GM23338 (cell line): ENCODE measurements around the gene CD74. TPM values are rescaled to one million over a fixed set of nuclear protein-coding genes. Genes with fewer than 3 reads are reported as not detected.
A peak's percentile ranks its signal among the peaks of the same experiment; 100 is the strongest.

Experiments used
- ATAC-seq: fragments of 200-7000 bp; cut with Tn5 transposase; 3 replicates; pipeline ENCODE4 v1.9.1; 2020
- DNase-seq: peaks from one replicate; pipeline ENCODE4 v3.0.0-alpha.2; 2015; ENCODE audit warnings: low spot score
- H2AFZ ChIP-seq: fragments of 200-600 bp; sonication (generic); 2 replicates; pipeline ENCODE4 v1.8.0; 2016; ENCODE audit warnings: antibody characterized with exemption, mild to moderate bottlenecking, moderate library complexity
- H3F3A ChIP-seq: fragments of 200-600 bp; sonication (generic); replicated peaks from 2 replicates; pipeline ENCODE4 v1.8.0; 2017; ENCODE audit warnings: antibody characterized with exemption, mixed run types, low read depth
- H3K27ac ChIP-seq: fragments of 200-600 bp; sonication (generic); 2 replicates; pipeline ENCODE4 v1.6.1; 2016; ENCODE audit warnings: low read depth
- H3K27me3 ChIP-seq: fragments of 200-600 bp; sonication (generic); 2 replicates; pipeline ENCODE4 v1.8.0; 2016; ENCODE audit warnings: mild to moderate bottlenecking, mixed run types, moderate library complexity; ENCODE audit not compliant: insufficient read depth
- H3K36me3 ChIP-seq: fragments of 200-600 bp; sonication (generic); 2 replicates; pipeline ENCODE4 v1.8.0; 2016; ENCODE audit warnings: mild to moderate bottlenecking; ENCODE audit not compliant: insufficient read depth
- H3K4me1 ChIP-seq: fragments of 200-600 bp; sonication (generic); 2 replicates; pipeline ENCODE4 v1.8.0; 2016; ENCODE audit warnings: mild to moderate bottlenecking, moderate library complexity; ENCODE audit not compliant: insufficient read depth
- H3K4me2 ChIP-seq: fragments of 200-600 bp; sonication (generic); 2 replicates; pipeline ENCODE4 v1.7.1; 2017; ENCODE audit warnings: mixed run types
- H3K4me3 ChIP-seq: fragments of 200-600 bp; sonication (generic); 2 replicates; pipeline ENCODE4 v1.6.1; 2016; ENCODE audit warnings: mixed run types
- H3K79me2 ChIP-seq: fragments of 200-600 bp; sonication (generic); replicated peaks from 2 replicates; pipeline ENCODE4 v1.8.0; 2017; ENCODE audit warnings: mild to moderate bottlenecking; ENCODE audit not compliant: insufficient read depth
- H3K9me2 ChIP-seq: fragments of 200-600 bp; sonication (generic); 2 replicates; pipeline ENCODE4 v1.8.0; 2017; ENCODE audit not compliant: insufficient read depth
- H4K20me1 ChIP-seq: fragments of 200-600 bp; sonication (generic); replicated peaks from 2 replicates; pipeline ENCODE4 v1.8.0; 2017; ENCODE audit warnings: mild to moderate bottlenecking; ENCODE audit not compliant: insufficient read depth
- H3K27ac Mint-ChIP-seq: 2 replicates; pipeline ENCODE4 v1.8.0; 2020; ENCODE audit warnings: inconsistent platforms, mild to moderate bottlenecking, moderate library complexity, mixed read lengths
- H3K27me3 Mint-ChIP-seq: 3 replicates; pipeline ENCODE4 v1.8.0; 2022; ENCODE audit warnings: low read depth, mild to moderate bottlenecking, moderate library complexity, mixed read lengths, inconsistent platforms; ENCODE audit not compliant: insufficient read depth, poor library complexity
- H3K36me3 Mint-ChIP-seq: 3 replicates; pipeline ENCODE4 v1.8.0; 2021; ENCODE audit warnings: low read depth, mild to moderate bottlenecking, inconsistent platforms, moderate library complexity, mixed read lengths
- H3K4me1 Mint-ChIP-seq: 3 replicates; pipeline ENCODE4 v1.8.0; 2020; ENCODE audit warnings: mild to moderate bottlenecking, inconsistent platforms, mixed read lengths
- H3K4me3 Mint-ChIP-seq: 3 replicates; pipeline ENCODE4 v1.8.0; 2021; ENCODE audit warnings: moderate library complexity, mild to moderate bottlenecking, inconsistent platforms, mixed read lengths
- H3K9me3 Mint-ChIP-seq: 3 replicates; pipeline ENCODE4 v1.8.0; 2020; ENCODE audit warnings: moderate library complexity, mild to moderate bottlenecking, inconsistent platforms, mixed read lengths
- CREB1 ChIP-seq: fragments of 250-450 bp; sonication (Bioruptor Pico); IDR thresholded peaks from 2 replicates; pipeline ENCODE4 v1.5.0; 2020; ENCODE audit warnings: low read depth, mild to moderate bottlenecking, moderate library complexity
- EZH2phosphoT487 ChIP-seq: fragments of 200-600 bp; sonication (generic); IDR thresholded peaks from one replicate; pipeline ENCODE4 v1.8.1; 2018; ENCODE audit warnings: antibody characterized with exemption; ENCODE audit not compliant: unreplicated experiment
- POLR2AphosphoS5 ChIP-seq: IDR thresholded peaks from 2 replicates; pipeline ENCODE4 v1.6.1; 2016; ENCODE audit warnings: antibody characterized with exemption, low read depth
- ZNF114 ChIP-seq: fragments of 250-450 bp; sonication (Bioruptor Pico); IDR thresholded peaks from 2 replicates; pipeline ENCODE4 v1.5.0; 2020; ENCODE audit warnings: mild to moderate bottlenecking, moderate library complexity
- polyA plus RNA-seq: library from polyadenylated mRNA; unstranded; fragments of >200 nt; fragmentation: Nextera tagmentation; extraction: Ambion mirVana; gene quantifications from 2 replicates; pipeline ENCODE4 v1.2.1, GENCODE V29; 2016
- total RNA-seq: library from RNA; depleted of rRNA; stranded (reverse); fragments of >200 nt; shearing (Covaris generic); gene quantifications from 2 replicates; pipeline ENCODE4 v1.2.3, GENCODE V29; 2014
- TF ChIP-seq, protein P1 (sequence below): IDR thresholded peaks from one replicate; pipeline ENCODE4 v1.6.1; 2018; ENCODE audit warnings: antibody characterized with exemption; ENCODE audit not compliant: unreplicated experiment

The CD74 gene
- total and polyA plus RNA-seq, 2 experiments from 2014 or later = 49.8 to 98.4 TPM

DNA sequence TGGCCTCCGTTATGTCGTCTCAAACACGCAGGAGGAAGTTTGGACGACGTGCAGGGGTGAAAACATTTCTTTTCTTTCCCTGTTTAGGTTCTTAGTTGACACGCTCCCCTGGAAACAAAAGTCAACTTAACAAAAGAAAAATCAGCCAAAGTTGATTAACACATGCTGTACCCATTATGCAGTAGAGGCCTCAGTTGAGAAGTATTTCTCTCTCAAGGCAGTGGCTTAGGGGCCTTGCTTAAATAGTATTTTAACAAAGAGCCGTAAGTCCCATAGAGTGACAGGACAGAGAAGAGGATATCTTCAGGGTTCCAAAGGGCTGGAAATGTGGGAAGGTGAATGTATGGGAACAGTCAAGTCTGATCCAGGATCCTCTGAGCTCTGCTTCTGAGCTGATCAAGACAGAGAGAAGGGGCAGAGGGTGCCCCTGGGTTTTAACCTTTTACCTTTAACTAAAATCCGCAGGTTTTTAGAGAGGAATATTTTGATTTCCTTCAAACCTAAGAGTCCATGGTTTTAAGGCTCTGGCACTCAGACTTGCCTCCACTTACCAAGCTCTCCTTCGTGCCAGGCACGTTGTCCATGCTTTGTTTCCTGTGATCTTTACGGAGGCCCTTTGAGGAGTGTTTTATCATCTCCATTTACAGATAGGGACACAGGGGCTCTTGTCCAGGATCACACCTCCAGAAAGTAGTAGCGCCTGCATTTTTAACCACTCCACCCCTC is 629 bp upstream of the CD74 start (continued):
- TF ChIP-seq ZNF114 (CRISPR knock-in tag) = no peak
- TF ChIP-seq, protein P1, sequence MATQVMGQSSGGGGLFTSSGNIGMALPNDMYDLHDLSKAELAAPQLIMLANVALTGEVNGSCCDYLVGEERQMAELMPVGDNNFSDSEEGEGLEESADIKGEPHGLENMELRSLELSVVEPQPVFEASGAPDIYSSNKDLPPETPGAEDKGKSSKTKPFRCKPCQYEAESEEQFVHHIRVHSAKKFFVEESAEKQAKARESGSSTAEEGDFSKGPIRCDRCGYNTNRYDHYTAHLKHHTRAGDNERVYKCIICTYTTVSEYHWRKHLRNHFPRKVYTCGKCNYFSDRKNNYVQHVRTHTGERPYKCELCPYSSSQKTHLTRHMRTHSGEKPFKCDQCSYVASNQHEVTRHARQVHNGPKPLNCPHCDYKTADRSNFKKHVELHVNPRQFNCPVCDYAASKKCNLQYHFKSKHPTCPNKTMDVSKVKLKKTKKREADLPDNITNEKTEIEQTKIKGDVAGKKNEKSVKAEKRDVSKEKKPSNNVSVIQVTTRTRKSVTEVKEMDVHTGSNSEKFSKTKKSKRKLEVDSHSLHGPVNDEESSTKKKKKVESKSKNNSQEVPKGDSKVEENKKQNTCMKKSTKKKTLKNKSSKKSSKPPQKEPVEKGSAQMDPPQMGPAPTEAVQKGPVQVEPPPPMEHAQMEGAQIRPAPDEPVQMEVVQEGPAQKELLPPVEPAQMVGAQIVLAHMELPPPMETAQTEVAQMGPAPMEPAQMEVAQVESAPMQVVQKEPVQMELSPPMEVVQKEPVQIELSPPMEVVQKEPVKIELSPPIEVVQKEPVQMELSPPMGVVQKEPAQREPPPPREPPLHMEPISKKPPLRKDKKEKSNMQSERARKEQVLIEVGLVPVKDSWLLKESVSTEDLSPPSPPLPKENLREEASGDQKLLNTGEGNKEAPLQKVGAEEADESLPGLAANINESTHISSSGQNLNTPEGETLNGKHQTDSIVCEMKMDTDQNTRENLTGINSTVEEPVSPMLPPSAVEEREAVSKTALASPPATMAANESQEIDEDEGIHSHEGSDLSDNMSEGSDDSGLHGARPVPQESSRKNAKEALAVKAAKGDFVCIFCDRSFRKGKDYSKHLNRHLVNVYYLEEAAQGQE = no peak

- DNase-seq (peak; percentile 70), ATAC-seq (peak; percentile 9)
- H3K4me1 ChIP-seq = peaks cover 35% of the 10 kb centered on the region
- peak overlapping the region; percentile 61 for H3K4me3 ChIP-seq
- Mint-ChIP-seq H3K9me3 (no peaks in the 10 kb centered on the region; the same call in 2 of the 3 replicates), H3K27me3 (peaks cover 7% of the 10 kb centered on the region), H3K4me1 (peaks cover 41% of the 10 kb centered on the region), H3K4me3 (peak overlapping the region; percentile 38; the same call in 1 of the 3 replicates), H3K27ac (peak overlapping the region; percentile 94), H3K36me3 (no peaks in the 10 kb centered on the region)
- no peaks in the 10 kb centered on the region for H3K9me2 ChIP-seq
- H4K20me1 ChIP-seq = no peaks in the 10 kb centered on the region
- TF ChIP-seq EZH2phosphoT487 = no peak
- peak; percentile 69 for TF ChIP-seq CREB1 (CRISPR knock-in tag)
- H3F3A ChIP-seq = peaks cover 16% of the 10 kb centered on the region; the same call in 1 of the 2 replicates
- H3K27me3 ChIP-seq = no peaks in the 10 kb centered on the region
- H3K27ac ChIP-seq = peak overlapping the region; percentile 89; the same call in 1 of the 2 replicates
- peak overlapping the region; percentile 82; the same call in 1 of the 2 replicates for H3K4me2 ChIP-seq
- H3K79me2 ChIP-seq = no peaks in the 10 kb centered on the region
- no peak overlapping the region for H2AFZ ChIP-seq
- no peaks in the 10 kb centered on the region for H3K36me3 ChIP-seq
Observed at GRCh38 chr5:150411245-150411979, 1.3 kb downstream of the CD74 start.

DNA sequence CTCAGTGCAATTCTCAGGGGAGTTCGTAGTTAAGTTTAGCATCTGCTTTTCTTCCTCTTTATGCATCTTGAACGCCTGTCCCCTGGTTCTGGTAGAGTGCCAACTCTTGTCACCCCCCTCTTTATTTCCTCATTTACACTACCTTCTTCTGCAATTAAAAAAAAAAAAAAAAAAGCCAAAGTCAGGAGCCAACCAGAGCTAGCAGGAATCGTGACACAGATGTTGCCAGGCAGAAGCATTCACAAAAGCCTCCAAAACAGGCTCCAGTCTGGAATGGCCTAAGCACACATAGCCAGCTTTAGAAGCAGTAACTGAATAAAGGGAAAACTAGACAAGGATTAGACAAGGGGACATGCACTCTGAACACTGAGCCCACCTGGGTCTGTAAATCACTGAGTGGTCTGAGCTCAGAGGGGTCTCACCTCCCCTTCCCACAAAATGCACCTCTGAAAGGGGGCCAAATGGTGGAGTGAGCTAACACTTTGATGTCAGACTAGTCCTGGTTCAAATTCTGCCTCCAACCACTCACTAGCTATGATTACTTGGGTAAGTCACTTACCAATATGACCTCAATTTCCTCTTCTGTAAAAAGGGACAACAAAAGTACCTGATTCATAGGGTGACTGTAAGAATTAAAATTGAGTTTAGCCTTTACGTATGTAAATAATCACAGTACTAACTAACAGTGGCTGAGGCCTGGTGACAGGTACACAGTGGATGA is 2.0 kb downstream of the CD74 start:
- H4K20me1 ChIP-seq = no peaks in the 10 kb centered on the region
- TF ChIP-seq POLR2AphosphoS5 (no peak), CREB1 (CRISPR knock-in tag) (peak; percentile 90)
- ATAC-seq (peak; percentile 51), DNase-seq (peak; percentile 86)
- peaks cover 35% of the 10 kb centered on the region for H3K4me1 ChIP-seq
- H3K4me3 ChIP-seq = 0 out of 2 replicates have a peak overlapping the region, but pooled peaks have one; percentile 35
- H3K9me3 Mint-ChIP-seq = no peaks in the 10 kb centered on the region; the same call in 2 of the 3 replicates
- H3K4me3 Mint-ChIP-seq = peak overlapping the region; percentile 53; the same call in 2 of the 3 replicates
- peak overlapping the region; percentile 64 for H3K27ac ChIP-seq
- peak overlapping the region; percentile 50; the same call in 1 of the 2 replicates for H3K4me2 ChIP-seq
- H3K4me1 Mint-ChIP-seq = peaks cover 41% of the 10 kb centered on the region
- H2AFZ ChIP-seq = no peak overlapping the region
- no peaks in the 10 kb centered on the region for H3K36me3 Mint-ChIP-seq
- H3K27me3 ChIP-seq = no peaks in the 10 kb centered on the region
- H3K79me2 ChIP-seq = no peaks in the 10 kb centered on the region
- peaks cover 16% of the 10 kb centered on the region; the same call in 1 of the 2 replicates for H3F3A ChIP-seq
- H3K9me2 ChIP-seq = no peaks in the 10 kb centered on the region
- peaks cover 7% of the 10 kb centered on the region for H3K27me3 Mint-ChIP-seq
- H3K36me3 ChIP-seq = no peaks in the 10 kb centered on the region
- H3K27ac Mint-ChIP-seq = peak overlapping the region; percentile 94
